K562 (cell line): Measurements from ENCODE around the gene BCHE. TPM values are rescaled to one million over a fixed set of nuclear protein-coding genes. Genes with fewer than 3 reads are reported as not detected.

ENCODE experiments used
- ATAC-seq: fragments of 200-7000 bp; cut with Tn5 transposase; 3 replicates; pipeline ENCODE4 v1.9.1; 2020; ENCODE audit warnings: moderate library complexity
- BruUV-seq: library from RNA; stranded (reverse); fragments of 400-500 nt; replicated peaks from 2 replicates; lab custom pipeline; 2021; lab: Mats Ljungman, UMichigan
- CTCF ChIA-PET: fragments of 300-600 bp; formaldehyde crosslinking; extraction: SDS; loops from one replicate; lab custom pipeline; 2021; ENCODE audit warnings: low intra/inter-chr PET ratio; lab: Yijun Ruan, JAX
- POLR2A ChIA-PET: fragments of 300-600, 350-650 bp; sonication (Branson Sonifier 250); formaldehyde crosslinking; extraction: SDS; loops from one replicate; lab custom pipeline; 2021; ENCODE audit warnings: antibody characterized with exemption, inconsistent platforms; lab: Yijun Ruan, JAX
- DNase-seq, 4 experiments: peaks; one replicate each; pipeline versions ENCODE4 v3.0.0 to v3.0.0-alpha.2; 2011 to 2018; ENCODE audit warnings: low spot score in 3 of 4, mixed read lengths in 3 of 4; ENCODE audit errors: extremely low read depth in 1 of 4
- FAIRE-seq: peaks from 2 replicates; lab custom pipeline; 2011; peaks lifted over from hg19 to GRCh38; lab: Jason Lieb, UNC
- H2AFZ ChIP-seq: 2 replicates; pipeline ENCODE4 v1.6.0; 2011; ENCODE audit warnings: low read depth, low read length, control low read depth, inconsistent platforms
- H3K27ac ChIP-seq: fragments of 200-600 bp; 3 replicates; pipeline ENCODE4 v1.8.0; 2011; ENCODE audit warnings: low read depth, mild to moderate bottlenecking, control low read depth, inconsistent platforms, low read length, moderate library complexity, mixed read lengths; ENCODE audit errors: extremely low read depth
- H3K27me3 ChIP-seq, 2 experiments: fragments of 300-600 bp in 1 of 2; 2 replicates in 1 of 2; 3 replicates in 1 of 2; pipeline versions ENCODE4 v1.6.0 to v1.8.0; 2011; ENCODE audit warnings: inconsistent platforms in 2 of 2, low read length in 2 of 2, mild to moderate bottlenecking in 1 of 2, mixed read lengths in 1 of 2, moderate library complexity in 1 of 2; ENCODE audit not compliant: control insufficient read depth in 2 of 2, insufficient read depth in 2 of 2
- H3K36me3 ChIP-seq: fragments of 300-600 bp; 3 replicates; pipeline ENCODE4 v1.8.0; 2011; ENCODE audit warnings: mild to moderate bottlenecking, low read length, inconsistent platforms; ENCODE audit not compliant: control insufficient read depth, insufficient read depth
- H3K4me1 ChIP-seq, 2 experiments: fragments of 200-600 bp in 1 of 2; replicated peaks in 1 of 2; 2 replicates in 1 of 2; 3 replicates in 1 of 2; pipeline versions ENCODE4 v1.5.1 to v1.8.0; 2011; ENCODE audit warnings: inconsistent platforms in 2 of 2, low read length in 2 of 2, mild to moderate bottlenecking in 1 of 2, mixed read lengths in 1 of 2, moderate library complexity in 1 of 2; ENCODE audit not compliant: control insufficient read depth in 2 of 2, insufficient read depth in 2 of 2
- H3K4me2 ChIP-seq: 2 replicates; pipeline ENCODE4 v1.6.1; 2011; ENCODE audit warnings: low read length, control low read depth, inconsistent platforms, mixed read lengths; ENCODE audit not compliant: insufficient read depth
- H3K4me3 ChIP-seq: fragments of 200-600 bp; sonication (generic), shearing (Covaris generic); 2 replicates; pipeline ENCODE4 v1.5.1; 2016; ENCODE audit warnings: control low read depth, inconsistent platforms
- H3K79me2 ChIP-seq: fragments of 200-600 bp; 3 replicates; pipeline ENCODE4 v1.8.0; 2011; ENCODE audit warnings: low read length, inconsistent platforms; ENCODE audit not compliant: control insufficient read depth, insufficient read depth
- H3K9ac ChIP-seq, 2 experiments: 2 replicates each; pipeline versions ENCODE4 v1.6.0 to v1.6.1; 2011; ENCODE audit warnings: low read depth in 2 of 2, low read length in 2 of 2, control low read depth in 1 of 2, inconsistent platforms in 1 of 2, mild to moderate bottlenecking in 1 of 2, mixed read lengths in 1 of 2; ENCODE audit not compliant: insufficient read depth in 1 of 2
- H3K9me1 ChIP-seq: one replicate; pipeline ENCODE4 v1.6.0; 2011; ENCODE audit warnings: inconsistent platforms, mild to moderate bottlenecking, low read length, moderate library complexity; ENCODE audit not compliant: control insufficient read depth, insufficient read depth
- H3K9me3 ChIP-seq: replicated peaks from 2 replicates; pipeline ENCODE4 v1.5.1; 2011; ENCODE audit warnings: low read depth, low read length, inconsistent platforms; ENCODE audit not compliant: control insufficient read depth, insufficient read depth
- H4K20me1 ChIP-seq: replicated peaks from 2 replicates; pipeline ENCODE4 v1.6.1; 2011; ENCODE audit warnings: low read length, inconsistent platforms, mixed read lengths; ENCODE audit not compliant: control insufficient read depth, insufficient read depth
- HNRNPLL ChIP-seq: fragments of 200-400 bp; formaldehyde crosslinking; IDR thresholded peaks from 2 replicates; pipeline ENCODE4 v1.6.1; 2017; ENCODE audit warnings: low read length, low read depth, mild to moderate bottlenecking; ENCODE audit not compliant: poor library complexity, severe bottlenecking
- JUN ChIP-seq, 2 experiments: sonication (generic) in 1 of 2; formaldehyde crosslinking in 1 of 2; IDR thresholded peaks; 2 replicates each; pipeline versions ENCODE4 v1.6.1 to v1.8.0; 2012 to 2022; ENCODE audit warnings: borderline replicate concordance in 2 of 2, mild to moderate bottlenecking in 2 of 2, improper control_type of control experiment in 1 of 2, low read depth in 1 of 2, low read length in 1 of 2, missing genetic modification reagents in 1 of 2
- NFIX ChIP-seq: fragments of 250-450 bp; sonication (Bioruptor Pico); IDR thresholded peaks from 2 replicates; pipeline ENCODE4 v1.4.0; 2020; ENCODE audit warnings: low read depth, mild to moderate bottlenecking, moderate library complexity
- NFYB ChIP-seq: IDR thresholded peaks from 2 replicates; pipeline ENCODE4 v1.6.1; 2011; ENCODE audit warnings: mild to moderate bottlenecking, moderate library complexity; ENCODE audit not compliant: insufficient read length; ENCODE audit errors: extremely low read depth
- WGBS: fragments of 100-300 bp; shearing (Covaris generic); methylation state at CpG from one replicate; pipeline ENCODE4 v1.1.6; 2016; ENCODE audit warnings: low coverage, mixed read lengths; ENCODE audit not compliant: insufficient coverage; ENCODE audit errors: missing lambda C conversion rate; 5-methylcytosine and 5-hydroxymethylcytosine counted together
- in situ Hi-C: fragments of 300-500 bp; cut with MboI; formaldehyde crosslinking; loops from 4 replicates; pipeline ENCODE4 v1.15.0; 2018; ENCODE audit warnings: inconsistent platforms, mixed read lengths
- intact Hi-C: fragments of 100-400 bp; cut with micrococcal nuclease; formaldehyde crosslinking; loops from 2 replicates; pipeline ENCODE4 v1.14.2; 2022
- polyA plus RNA-seq, 8 experiments: library from polyadenylated mRNA; depleted of rRNA in 4 of 8; stranded (reverse) in 5 of 8; unstranded in 3 of 8; fragments of >200 nt; fragmentation: Nextera tagmentation in 2 of 8; fragmentation: Illumina TruSeq in 1 of 8; extraction: Ambion mirVana in 2 of 8; extraction: Trizol in 1 of 8; gene quantifications; 2 replicates each; pipeline versions ENCODE4 v1.2.1 to v1.2.3, GENCODE V29; 2011 to 2014; ENCODE audit warnings: inconsistent platforms in 1 of 8, missing spikeins in 1 of 8
- total RNA-seq, 7 experiments: library from RNA; depleted of rRNA in 6 of 7; stranded (reverse); fragments of >200 nt in 6 of 7; fragmentation: Illumina TruSeq in 2 of 7; extraction: Trizol in 2 of 7; gene quantifications; 2 replicates each; pipeline versions ENCODE4 v1.2.1 to v1.2.3, GENCODE V29; 2011 to 2021; ENCODE audit warnings: low replicate concordance in 1 of 7
- TF ChIP-seq, protein P1 (sequence below): fragments of 250-450 bp; sonication (Bioruptor Pico); IDR thresholded peaks from 2 replicates; pipeline ENCODE4 v1.9.0; 2021; ENCODE audit warnings: mild to moderate bottlenecking, inconsistent platforms
- TF ChIP-seq, protein P2 (sequence below), 2 experiments: fragments of 450-650 bp; conservative IDR thresholded peaks; 2 replicates each; pipeline ENCODE4 v1.6.1; 2017; ENCODE audit warnings: mild to moderate bottlenecking in 2 of 2, moderate library complexity in 2 of 2
- TF ChIP-seq, protein P3 (sequence below): IDR thresholded peaks from 3 replicates; pipeline ENCODE4 v1.6.1; 2011; ENCODE audit warnings: borderline replicate concordance, mild to moderate bottlenecking; ENCODE audit not compliant: insufficient read length, insufficient read depth
- TF ChIP-seq, protein P4 (sequence below): fragments of 450-650 bp; IDR thresholded peaks from 2 replicates; pipeline ENCODE4 v1.6.1; 2016; ENCODE audit warnings: borderline replicate concordance

Gene BCHE
- total and polyA plus RNA-seq, 9 of the 15 experiments (the other 6 are each of a cell fraction or from before 2014, with no cell fraction given): 0.09 to 0.24 (median 0.12) TPM; not detected in 2

DNA sequence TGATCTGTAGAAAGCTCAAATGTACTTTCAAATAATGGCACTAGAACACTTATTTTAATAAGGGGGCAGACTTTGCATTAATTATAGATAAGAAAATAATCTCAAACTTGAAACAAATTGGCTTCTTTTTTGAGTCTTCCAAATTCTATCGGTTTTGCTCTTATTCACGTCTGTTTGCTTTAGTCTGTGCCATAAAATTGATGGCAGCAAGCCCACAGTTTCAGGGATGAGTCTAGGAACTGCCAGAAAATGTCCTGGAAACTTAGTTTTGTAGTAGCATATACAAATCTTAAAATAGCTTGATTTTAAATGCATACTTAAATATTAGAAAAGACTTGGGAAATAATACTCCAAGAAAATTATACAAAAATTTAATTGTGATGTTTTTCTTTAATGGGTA lies 39.7 kb downstream of the BCHE start:
- Histone ChIP-seq H3K9ac (no peak overlapping the region), H2AFZ (no peak overlapping the region), H3K4me1 (no peaks in the 10 kb centered on the region), H3K9me1 (no peaks in the 10 kb centered on the region)
- POLR2A ChIA-PET: no interaction called here
- in situ Hi-C loops: no loop called here
- WGBS: 0% methylated on average over 2 of the region's 2 CpGs
- TF ChIP-seq NFYB (no peak), HNRNPLL (no peak), JUN (IDR thresholded peaks at IDR 0.05; ENCODE audit: borderline replicate concordance, low read depth, low read length) (no peak), JUN (CRISPR knock-in tag; IDR thresholded peaks at IDR 0.05; ENCODE audit: borderline replicate concordance) (no peak), NFIX (CRISPR knock-in tag) (no peak)
- TF ChIP-seq, protein P1, sequence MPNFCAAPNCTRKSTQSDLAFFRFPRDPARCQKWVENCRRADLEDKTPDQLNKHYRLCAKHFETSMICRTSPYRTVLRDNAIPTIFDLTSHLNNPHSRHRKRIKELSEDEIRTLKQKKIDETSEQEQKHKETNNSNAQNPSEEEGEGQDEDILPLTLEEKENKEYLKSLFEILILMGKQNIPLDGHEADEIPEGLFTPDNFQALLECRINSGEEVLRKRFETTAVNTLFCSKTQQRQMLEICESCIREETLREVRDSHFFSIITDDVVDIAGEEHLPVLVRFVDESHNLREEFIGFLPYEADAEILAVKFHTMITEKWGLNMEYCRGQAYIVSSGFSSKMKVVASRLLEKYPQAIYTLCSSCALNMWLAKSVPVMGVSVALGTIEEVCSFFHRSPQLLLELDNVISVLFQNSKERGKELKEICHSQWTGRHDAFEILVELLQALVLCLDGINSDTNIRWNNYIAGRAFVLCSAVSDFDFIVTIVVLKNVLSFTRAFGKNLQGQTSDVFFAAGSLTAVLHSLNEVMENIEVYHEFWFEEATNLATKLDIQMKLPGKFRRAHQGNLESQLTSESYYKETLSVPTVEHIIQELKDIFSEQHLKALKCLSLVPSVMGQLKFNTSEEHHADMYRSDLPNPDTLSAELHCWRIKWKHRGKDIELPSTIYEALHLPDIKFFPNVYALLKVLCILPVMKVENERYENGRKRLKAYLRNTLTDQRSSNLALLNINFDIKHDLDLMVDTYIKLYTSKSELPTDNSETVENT (CRISPR knock-in tag): no peak
- TF ChIP-seq, protein P2, sequence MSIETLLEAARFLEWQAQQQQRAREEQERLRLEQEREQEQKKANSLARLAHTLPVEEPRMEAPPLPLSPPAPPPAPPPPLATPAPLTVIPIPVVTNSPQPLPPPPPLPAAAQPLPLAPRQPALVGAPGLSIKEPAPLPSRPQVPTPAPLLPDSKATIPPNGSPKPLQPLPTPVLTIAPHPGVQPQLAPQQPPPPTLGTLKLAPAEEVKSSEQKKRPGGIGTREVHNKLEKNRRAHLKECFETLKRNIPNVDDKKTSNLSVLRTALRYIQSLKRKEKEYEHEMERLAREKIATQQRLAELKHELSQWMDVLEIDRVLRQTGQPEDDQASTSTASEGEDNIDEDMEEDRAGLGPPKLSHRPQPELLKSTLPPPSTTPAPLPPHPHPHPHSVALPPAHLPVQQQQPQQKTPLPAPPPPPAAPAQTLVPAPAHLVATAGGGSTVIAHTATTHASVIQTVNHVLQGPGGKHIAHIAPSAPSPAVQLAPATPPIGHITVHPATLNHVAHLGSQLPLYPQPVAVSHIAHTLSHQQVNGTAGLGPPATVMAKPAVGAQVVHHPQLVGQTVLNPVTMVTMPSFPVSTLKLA (conservative IDR thresholded peaks at IDR 0.05): no peak
- TF ChIP-seq, protein P3, sequence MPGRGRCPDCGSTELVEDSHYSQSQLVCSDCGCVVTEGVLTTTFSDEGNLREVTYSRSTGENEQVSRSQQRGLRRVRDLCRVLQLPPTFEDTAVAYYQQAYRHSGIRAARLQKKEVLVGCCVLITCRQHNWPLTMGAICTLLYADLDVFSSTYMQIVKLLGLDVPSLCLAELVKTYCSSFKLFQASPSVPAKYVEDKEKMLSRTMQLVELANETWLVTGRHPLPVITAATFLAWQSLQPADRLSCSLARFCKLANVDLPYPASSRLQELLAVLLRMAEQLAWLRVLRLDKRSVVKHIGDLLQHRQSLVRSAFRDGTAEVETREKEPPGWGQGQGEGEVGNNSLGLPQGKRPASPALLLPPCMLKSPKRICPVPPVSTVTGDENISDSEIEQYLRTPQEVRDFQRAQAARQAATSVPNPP: no peak
- TF ChIP-seq, protein P4, sequence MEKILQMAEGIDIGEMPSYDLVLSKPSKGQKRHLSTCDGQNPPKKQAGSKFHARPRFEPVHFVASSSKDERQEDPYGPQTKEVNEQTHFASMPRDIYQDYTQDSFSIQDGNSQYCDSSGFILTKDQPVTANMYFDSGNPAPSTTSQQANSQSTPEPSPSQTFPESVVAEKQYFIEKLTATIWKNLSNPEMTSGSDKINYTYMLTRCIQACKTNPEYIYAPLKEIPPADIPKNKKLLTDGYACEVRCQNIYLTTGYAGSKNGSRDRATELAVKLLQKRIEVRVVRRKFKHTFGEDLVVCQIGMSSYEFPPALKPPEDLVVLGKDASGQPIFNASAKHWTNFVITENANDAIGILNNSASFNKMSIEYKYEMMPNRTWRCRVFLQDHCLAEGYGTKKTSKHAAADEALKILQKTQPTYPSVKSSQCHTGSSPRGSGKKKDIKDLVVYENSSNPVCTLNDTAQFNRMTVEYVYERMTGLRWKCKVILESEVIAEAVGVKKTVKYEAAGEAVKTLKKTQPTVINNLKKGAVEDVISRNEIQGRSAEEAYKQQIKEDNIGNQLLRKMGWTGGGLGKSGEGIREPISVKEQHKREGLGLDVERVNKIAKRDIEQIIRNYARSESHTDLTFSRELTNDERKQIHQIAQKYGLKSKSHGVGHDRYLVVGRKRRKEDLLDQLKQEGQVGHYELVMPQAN: no peak
- TF ChIP-seq, all 486 proteins: peak for 0
- H4K20me1 ChIP-seq: no peaks in the 10 kb centered on the region
- no peaks in the 10 kb centered on the region for H3K36me3 ChIP-seq
- no peak overlapping the region for H3K27ac ChIP-seq
- BruUV-seq: no TSS peak
- H3K4me2 ChIP-seq: no peak overlapping the region
- H3K27me3 ChIP-seq: no peaks in the 10 kb centered on the region
- intact Hi-C loops: no loop called here
- no peaks in the 10 kb centered on the region for H3K9me3 ChIP-seq
- H3K4me3 ChIP-seq: no peak overlapping the region
- no peak for DNase-seq
- H3K79me2 ChIP-seq: no peaks in the 10 kb centered on the region
- FAIRE-seq: no peak
- no peak for ATAC-seq
- CTCF ChIA-PET: no interaction called here
